Liver (tissue), 9 donors: Measurements from ENCODE around the gene RNF144B. TPM values are rescaled to one million over a fixed set of nuclear protein-coding genes. Genes with fewer than 3 reads are reported as not detected.
"Not testable (repeated sequence)": the region's sequence is repeated elsewhere in the genome, so short reads cannot be mapped to it uniquely, and the experiment has no call there.

Experiments used
- DNase-seq: peaks from one replicate; pipeline ENCODE4 v3.0.0-alpha.2; 2017; ENCODE audit warnings: low spot score
- H3K27ac ChIP-seq, 2 donors: one replicate each; pipeline ENCODE4 v1.7.0; 2013; ENCODE audit warnings: inconsistent platforms in 2 of 2, low read length in 2 of 2, control low read depth in 1 of 2, low read depth in 1 of 2, mild to moderate bottlenecking in 1 of 2
- H3K27me3 ChIP-seq, 4 donors: one replicate each; pipeline versions ENCODE4 v1.6.1 to v1.7.0; 2013; ENCODE audit warnings: low read length in 3 of 4, inconsistent platforms in 1 of 4, mild to moderate bottlenecking in 1 of 4, moderate library complexity in 1 of 4; ENCODE audit not compliant: control insufficient read depth in 4 of 4, insufficient read depth in 4 of 4
- H3K36me3 ChIP-seq, 4 donors: one replicate each; pipeline versions ENCODE4 v1.6.1 to v1.7.0; 2013; ENCODE audit warnings: low read length in 3 of 4, mild to moderate bottlenecking in 3 of 4, low read depth in 1 of 4, moderate library complexity in 1 of 4; ENCODE audit not compliant: control insufficient read depth in 4 of 4, insufficient read depth in 3 of 4
- H3K4me1 ChIP-seq, 4 donors: one replicate each; pipeline versions ENCODE4 v1.6.1 to v1.7.0; 2013; ENCODE audit warnings: low read length in 3 of 4, mild to moderate bottlenecking in 3 of 4, moderate library complexity in 1 of 4; ENCODE audit not compliant: control insufficient read depth in 4 of 4, insufficient read depth in 4 of 4
- H3K4me3 ChIP-seq, 3 donors: one replicate each; pipeline versions ENCODE4 v1.6.1 to v1.7.0; 2013; ENCODE audit warnings: low read length in 3 of 3, control low read depth in 1 of 3, low read depth in 1 of 3, mild to moderate bottlenecking in 1 of 3
- H3K9ac ChIP-seq, 2 donors: one replicate each; pipeline ENCODE4 v1.7.0; 2013; ENCODE audit warnings: low read length in 2 of 2, mild to moderate bottlenecking in 2 of 2, moderate library complexity in 2 of 2, control low read depth in 1 of 2, low read depth in 1 of 2
- H3K9me3 ChIP-seq, 4 donors: one replicate each; pipeline versions ENCODE4 v1.6.1 to v1.7.0; 2013; ENCODE audit warnings: low read length in 3 of 4; ENCODE audit not compliant: control insufficient read depth in 4 of 4
- ATF3 ChIP-seq: IDR thresholded peaks from 2 replicates; pipeline ENCODE4 v1.6.1; 2016; ENCODE audit warnings: antibody characterized with exemption
- CTCF ChIP-seq: fragments of 150-350 bp; IDR thresholded peaks from 2 replicates; pipeline ENCODE4 v1.5.1; 2017; ENCODE audit warnings: improper control_type of control experiment, low read depth, low read length; ENCODE audit not compliant: missing input control
- FOXA2 ChIP-seq: IDR thresholded peaks from 2 replicates; pipeline ENCODE4 v1.6.1; 2016; ENCODE audit warnings: antibody characterized with exemption
- HNF4A ChIP-seq, 2 donors: conservative IDR thresholded peaks; 2 replicates each; pipeline ENCODE4 v1.6.1; 2016; ENCODE audit warnings: antibody characterized with exemption in 2 of 2, mild to moderate bottlenecking in 2 of 2
- HNF4G ChIP-seq: IDR thresholded peaks from 2 replicates; pipeline ENCODE4 v1.6.1; 2016; ENCODE audit warnings: antibody characterized with exemption
- JUND ChIP-seq, 2 donors: IDR thresholded peaks; 2 replicates each; pipeline ENCODE4 v1.6.1; 2016; ENCODE audit warnings: antibody characterized with exemption in 2 of 2
- NR2F2 ChIP-seq: IDR thresholded peaks from 2 replicates; pipeline ENCODE4 v1.6.1; 2016; ENCODE audit warnings: antibody characterized with exemption
- RAD21 ChIP-seq, 2 donors: IDR thresholded peaks; 2 replicates each; pipeline ENCODE4 v1.6.1; 2016; ENCODE audit warnings: antibody characterized with exemption in 2 of 2, mild to moderate bottlenecking in 2 of 2
- REST ChIP-seq: IDR thresholded peaks from 2 replicates; pipeline ENCODE4 v1.6.1; 2016; ENCODE audit warnings: antibody characterized with exemption, mild to moderate bottlenecking
- RXRA ChIP-seq, 2 donors: IDR thresholded peaks; 2 replicates each; pipeline ENCODE4 v1.6.1; 2017 to 2018; ENCODE audit warnings: antibody characterized with exemption in 2 of 2, mild to moderate bottlenecking in 1 of 2
- SP1 ChIP-seq: IDR thresholded peaks from 2 replicates; pipeline ENCODE4 v1.6.1; 2018; ENCODE audit warnings: antibody characterized with exemption, mild to moderate bottlenecking
- WGBS: extraction: QIAGEN DNeasy Blood & Tissue Kit; methylation state at CpG from one replicate; pipeline ENCODE4 v1.1.7; 2013; 5-methylcytosine and 5-hydroxymethylcytosine counted together
- polyA plus RNA-seq, 2 donors: library from polyadenylated mRNA; stranded (reverse) in 1 of 2; unstranded in 1 of 2; fragments of 200-250 nt in 1 of 2; fragments of >200 nt in 1 of 2; fragmentation: Nextera tagmentation in 1 of 2; extraction: Ambion mirVana in 1 of 2; gene quantifications; one replicate each; pipeline versions ENCODE4 v1.2.1 to v1.2.3, GENCODE V29; 2013 to 2015
- total RNA-seq, 2 donors: library from RNA; depleted of rRNA; stranded (reverse); fragments of >200 nt; gene quantifications; one replicate each; pipeline ENCODE4 v1.2.3, GENCODE V29; 2014
- donor health status: healthy.
- donor health status: healthy.
- donor health status: healthy.
- donor health status: healthy.
- donor health status: healthy.

RNF144B gene
- total and polyA plus RNA-seq, 4 donors, result 3.0 to 15.1 (median 7.6) TPM

- peaks cover 0 to 26% (median 14%) of the 10 kb centered on the region in 4 donors for H3K4me1 ChIP-seq
- no peak overlapping the region for H3K4me3 ChIP-seq
- peak; percentile 16 to 23 for TF ChIP-seq HNF4A (conservative IDR thresholded peaks at IDR 0.05)
- peak in 1 of 2 donors; percentile 22 for TF ChIP-seq RAD21 (IDR thresholded peaks at IDR 0.05)
- TF ChIP-seq RXRA (IDR thresholded peaks at IDR 0.05), result peak; percentile 34 to 52
- TF ChIP-seq HNF4G, result no peak
- TF ChIP-seq NR2F2, result peak; percentile 61
- H3K27me3 ChIP-seq, result no peaks in the 10 kb centered on the region
- no peaks in the 10 kb centered on the region for H3K36me3 ChIP-seq
- no peak overlapping the region for H3K27ac ChIP-seq
- no peaks in the 10 kb centered on the region for H3K9me3 ChIP-seq
- WGBS, result 43% methylated on average over 5 of the region's 5 CpGs
- DNase-seq, result no peak
- H3K9ac ChIP-seq, result no peak overlapping the region
Observed at GRCh38 chr6:18363746-18364145, 23.4 kb upstream of the RNF144B start.

GRCh38 chr6:18364561-18364960, 22.6 kb upstream of the RNF144B start:
- not testable (repeated sequence) for H3K4me3 ChIP-seq, H3K27me3 ChIP-seq, DNase-seq, H3K9ac ChIP-seq, H3K9me3 ChIP-seq, H3K36me3 ChIP-seq, H3K27ac ChIP-seq
- WGBS, result 85% methylated on average over 2 of the region's 2 CpGs
- peaks cover 0 to 26% (median 14%) of the 10 kb centered on the region in 4 donors for H3K4me1 ChIP-seq

GRCh38 chr6:18367371-18367770, 19.8 kb upstream of the RNF144B start:
- Histone ChIP-seq H3K4me1 (peaks cover 0 to 15% (median 5%) of the 10 kb centered on the region in 4 donors), H3K36me3 (no peaks in the 10 kb centered on the region), H3K9ac (no peak overlapping the region), H3K9me3 (no peaks in the 10 kb centered on the region), H3K27ac (no peak overlapping the region), H3K4me3 (no peak overlapping the region), H3K27me3 (no peaks in the 10 kb centered on the region)
- TF ChIP-seq ATF3 (no peak), HNF4A (conservative IDR thresholded peaks at IDR 0.05) (no peak), RAD21 (IDR thresholded peaks at IDR 0.05) (no peak), JUND (IDR thresholded peaks at IDR 0.05) (no peak), REST (no peak), SP1 (no peak), FOXA2 (no peak), CTCF (no peak)
- WGBS, result 94% methylated on average over 11 of the region's 11 CpGs
- no peak for DNase-seq
